HEK293 (cell line): Measurements from ENCODE around the gene RUNX1.

Experiments
- SETDB1 ChIP-seq: IDR thresholded peaks from one replicate; pipeline ENCODE4 v1.6.1; 2017; ENCODE audit warnings: mild to moderate bottlenecking, low read length, moderate library complexity, mixed read lengths; ENCODE audit not compliant: insufficient read length
- ZNF274 ChIP-seq, 2 experiments: fragments of 200-500 bp in 1 of 2; fragments of 450-650 bp in 1 of 2; sonication (Bioruptor generic) in 1 of 2; formaldehyde crosslinking in 1 of 2; IDR thresholded peaks; 2 replicates each; pipeline versions ENCODE4 v1.5.1 to v1.6.1; 2014 to 2016; ENCODE audit warnings: borderline replicate concordance in 1 of 2, inconsistent platforms in 1 of 2, low read length in 1 of 2, missing biosample characterization in 1 of 2, missing genetic modification characterization in 1 of 2
- ZNF560 ChIP-seq: fragments of 450-650 bp; formaldehyde crosslinking; IDR thresholded peaks from 2 replicates; pipeline ENCODE4 v1.5.1; 2017; ENCODE audit warnings: missing biosample characterization, missing genetic modification characterization, borderline replicate concordance
- TF ChIP-seq, protein P1 (sequence below): fragments of 450-650 bp; formaldehyde crosslinking; IDR thresholded peaks from 2 replicates; pipeline ENCODE4 v1.5.1; 2016; ENCODE audit warnings: missing biosample characterization, missing genetic modification characterization

DNA sequence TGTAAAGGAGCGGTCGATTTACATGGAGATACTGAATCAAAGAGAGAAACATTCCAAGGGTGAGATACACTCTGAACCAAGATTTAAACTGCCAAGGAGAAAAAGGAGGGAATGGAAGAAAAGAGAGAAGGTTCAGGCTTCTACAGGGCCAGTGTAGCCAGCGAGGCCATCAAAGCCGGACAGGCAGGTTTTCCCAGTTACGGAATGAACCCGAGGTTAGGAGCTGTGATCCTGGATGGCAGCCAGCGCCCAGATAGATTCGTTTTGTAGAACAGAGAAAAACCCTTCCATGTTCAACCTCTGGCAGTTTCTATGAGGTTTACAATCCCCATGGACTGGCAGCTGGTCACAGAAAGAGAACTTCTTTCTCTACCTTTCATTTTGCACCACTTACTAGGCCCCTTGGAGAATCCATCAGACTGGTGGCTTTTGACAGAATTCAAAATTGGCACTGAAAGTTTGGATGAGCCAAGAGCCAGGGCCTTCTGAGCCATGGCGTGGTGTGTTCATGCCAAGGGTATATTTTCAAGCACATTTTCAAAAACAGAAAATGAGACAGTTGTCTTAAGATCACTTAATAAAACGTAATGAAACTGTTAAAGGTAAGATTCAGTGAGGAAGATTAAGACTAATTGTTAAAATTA is 171.5 kb downstream of the RUNX1 start:
- TF ChIP-seq, protein P1, sequence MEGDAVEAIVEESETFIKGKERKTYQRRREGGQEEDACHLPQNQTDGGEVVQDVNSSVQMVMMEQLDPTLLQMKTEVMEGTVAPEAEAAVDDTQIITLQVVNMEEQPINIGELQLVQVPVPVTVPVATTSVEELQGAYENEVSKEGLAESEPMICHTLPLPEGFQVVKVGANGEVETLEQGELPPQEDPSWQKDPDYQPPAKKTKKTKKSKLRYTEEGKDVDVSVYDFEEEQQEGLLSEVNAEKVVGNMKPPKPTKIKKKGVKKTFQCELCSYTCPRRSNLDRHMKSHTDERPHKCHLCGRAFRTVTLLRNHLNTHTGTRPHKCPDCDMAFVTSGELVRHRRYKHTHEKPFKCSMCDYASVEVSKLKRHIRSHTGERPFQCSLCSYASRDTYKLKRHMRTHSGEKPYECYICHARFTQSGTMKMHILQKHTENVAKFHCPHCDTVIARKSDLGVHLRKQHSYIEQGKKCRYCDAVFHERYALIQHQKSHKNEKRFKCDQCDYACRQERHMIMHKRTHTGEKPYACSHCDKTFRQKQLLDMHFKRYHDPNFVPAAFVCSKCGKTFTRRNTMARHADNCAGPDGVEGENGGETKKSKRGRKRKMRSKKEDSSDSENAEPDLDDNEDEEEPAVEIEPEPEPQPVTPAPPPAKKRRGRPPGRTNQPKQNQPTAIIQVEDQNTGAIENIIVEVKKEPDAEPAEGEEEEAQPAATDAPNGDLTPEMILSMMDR, result no peak
- TF ChIP-seq SETDB1 (no peak), ZNF274 (IDR thresholded peaks at IDR 0.05; ENCODE audit: low read length) (no peak), ZNF274 (tag by site-specific recombination; IDR thresholded peaks at IDR 0.05; ENCODE audit: borderline replicate concordance) (no peak), ZNF560 (tag by site-specific recombination) (no peak)
